22Rv1 (cell line): ENCODE measurements around the gene ZBTB32.
"Not testable (repeated sequence)": the region's sequence is repeated elsewhere in the genome, so short reads cannot be mapped to it uniquely, and the experiment has no call there.

Source experiments
- H3K27ac ChIP-seq: fragments of 450-650 bp; 2 replicates; pipeline ENCODE4 v1.5.1; 2017
- CTCF ChIP-seq: fragments of 450-650 bp; IDR thresholded peaks from 2 replicates; pipeline ENCODE4 v1.5.1; 2017; ENCODE audit warnings: mild to moderate bottlenecking
- ZFX ChIP-seq: fragments of 450-650 bp; IDR thresholded peaks from 2 replicates; pipeline ENCODE4 v1.6.1; 2017; ENCODE audit warnings: antibody characterized with exemption, borderline replicate concordance

Gene ZBTB32

GRCh38 chr19:35721374-35721773 is 17.0 kb downstream of the ZBTB32 start:
- H3K27ac ChIP-seq = no peak overlapping the region
- no peak for TF ChIP-seq ZFX

DNA sequence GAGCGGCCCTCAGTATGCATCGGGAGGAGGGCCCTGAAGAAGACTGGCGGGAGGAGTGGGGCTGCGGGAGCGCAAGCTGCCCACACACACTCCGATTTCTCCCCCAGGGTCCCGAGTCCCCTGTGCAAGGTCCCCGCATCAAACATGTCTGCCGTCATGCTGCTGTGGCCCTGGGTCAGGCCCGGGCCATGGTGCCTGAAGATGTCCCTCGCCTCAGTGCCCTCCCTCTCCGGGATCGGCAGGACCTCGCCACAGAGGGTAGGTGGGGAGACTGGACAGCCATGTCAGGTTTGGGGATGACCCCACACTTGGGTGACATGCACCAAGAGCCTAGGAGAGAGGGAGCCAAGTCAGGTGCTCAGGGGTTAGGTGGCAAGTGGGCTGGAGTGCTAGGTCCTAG is 18.1 kb downstream of the ZBTB32 start:
- no peak overlapping the region for H3K27ac ChIP-seq
- TF ChIP-seq CTCF = no peak
- no peak for TF ChIP-seq ZFX

- TF ChIP-seq ZFX (no peak), CTCF (no peak)
These were observed 18.5 kb downstream of the ZBTB32 start for GRCh38 chr19:35722897-35723296.

DNA sequence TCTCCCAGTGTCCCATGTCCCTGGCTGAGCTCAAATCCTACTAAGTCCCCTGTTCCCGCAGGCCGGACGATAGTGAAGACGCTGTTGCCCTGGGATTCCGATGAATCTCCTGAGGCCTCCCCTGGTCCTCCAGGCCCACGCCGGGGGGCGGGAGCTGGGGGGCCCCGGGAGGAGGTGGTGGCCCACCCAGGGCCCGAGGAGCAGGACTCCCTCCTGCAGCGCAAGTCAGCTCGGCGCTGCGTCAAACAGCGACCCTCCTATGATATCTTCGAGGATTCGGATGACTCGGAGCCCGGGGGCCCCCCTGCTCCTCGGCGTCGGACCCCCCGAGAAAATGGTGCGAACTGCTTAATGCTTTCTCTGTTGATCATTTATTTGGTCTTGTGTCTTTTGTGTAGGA is 19.3 kb downstream of the ZBTB32 start:
- H3K27ac ChIP-seq = no peak overlapping the region
- TF ChIP-seq CTCF = no peak
- TF ChIP-seq ZFX = no peak

More at GRCh38 chr19:35722897-35723296, 18.5 kb downstream of the ZBTB32 start:
- H3K27ac ChIP-seq = no peak overlapping the region

DNA sequence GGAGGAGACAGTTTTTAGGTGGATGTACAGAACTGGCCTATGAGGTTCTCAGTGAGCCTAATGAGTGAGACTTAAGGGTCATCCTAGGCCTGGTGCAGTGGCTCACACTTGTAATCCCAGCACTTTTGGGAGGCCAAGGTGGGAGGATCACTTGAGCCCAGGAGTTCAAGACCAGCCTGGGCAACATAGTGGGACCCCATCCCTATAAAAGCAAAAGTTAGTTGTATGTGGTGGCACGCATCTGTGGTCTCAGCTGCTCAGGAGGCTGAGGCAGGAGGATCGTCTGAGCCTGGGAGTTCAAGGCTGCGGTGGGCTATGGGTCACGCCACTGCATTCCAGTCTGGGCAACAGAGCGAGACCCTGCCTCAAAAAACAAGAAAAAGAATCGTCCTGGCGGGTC is 19.8 kb downstream of the ZBTB32 start:
- not testable (repeated sequence) for H3K27ac ChIP-seq

DNA sequence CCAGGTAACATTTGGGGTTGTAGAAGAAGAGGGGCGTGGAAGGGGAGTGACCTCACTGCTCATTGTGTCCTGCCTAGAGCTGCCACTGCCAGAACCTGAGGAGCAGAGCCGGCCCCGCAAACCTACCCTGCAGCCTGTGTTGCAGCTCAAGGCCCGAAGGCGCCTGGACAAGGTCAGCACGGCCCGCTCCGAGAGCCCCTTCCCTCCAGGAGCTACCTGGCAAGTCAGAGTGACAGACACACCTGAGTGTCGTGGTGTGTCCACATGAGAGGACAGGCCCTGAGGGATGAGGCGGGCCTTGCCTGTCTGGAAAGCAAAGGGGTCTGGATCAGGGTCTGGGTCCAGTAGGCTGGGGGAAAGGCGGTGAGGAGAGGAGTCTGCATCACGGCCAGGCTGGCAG is 20.2 kb downstream of the ZBTB32 start:
- H3K27ac ChIP-seq = no peak overlapping the region
- no peak for TF ChIP-seq CTCF
- TF ChIP-seq ZFX = no peak

DNA sequence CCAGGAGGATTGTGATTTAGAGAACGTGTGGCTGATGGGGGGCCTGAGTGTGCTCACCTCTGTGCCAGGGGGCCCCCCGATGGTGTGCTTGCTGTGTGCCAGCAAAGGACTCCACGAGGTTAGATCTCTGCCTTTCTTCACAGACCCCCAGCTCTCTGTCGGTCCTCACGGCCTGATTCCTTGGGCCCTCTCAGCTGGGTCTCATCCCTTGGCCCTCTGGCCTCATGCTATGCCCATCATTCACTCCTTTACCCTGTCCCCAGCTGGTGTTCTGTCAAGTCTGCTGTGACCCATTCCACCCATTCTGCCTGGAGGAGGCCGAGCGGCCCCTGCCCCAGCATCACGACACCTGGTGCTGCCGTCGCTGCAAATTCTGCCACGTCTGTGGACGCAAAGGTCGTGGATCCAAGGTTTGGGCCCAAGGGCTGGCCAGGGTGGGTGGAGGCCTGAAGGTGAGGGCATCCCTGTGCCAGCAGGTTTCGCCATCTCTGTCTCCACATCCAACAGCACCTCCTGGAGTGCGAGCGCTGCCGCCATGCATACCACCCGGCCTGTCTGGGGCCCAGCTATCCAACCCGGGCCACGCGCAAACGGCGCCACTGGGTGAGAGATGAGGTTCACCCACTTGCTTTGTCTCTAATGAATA is 21.0 kb downstream of the ZBTB32 start:
- no peak overlapping the region for H3K27ac ChIP-seq
- TF ChIP-seq CTCF (no peak), ZFX (no peak)

- H3K27ac ChIP-seq = no peak overlapping the region
- TF ChIP-seq CTCF (no peak), ZFX (no peak)
These were observed 22.9 kb downstream of the ZBTB32 start for GRCh38 chr19:35727053-35727955.
